Activated CD8-positive, alpha-beta T cell treated with anti-CD3 and anti-CD28 coated beads for 36 hours (primary cell): Measurements from ENCODE around the gene LIPH. TPM values are rescaled to one million over a fixed set of nuclear protein-coding genes. Genes with fewer than 3 reads are reported as not detected.

Experiments
- ATAC-seq: fragments of 200-7000 bp; cut with Tn5 transposase; one replicate; pipeline ENCODE4 v1.10.0; 2021; ENCODE audit warnings: mild to moderate bottlenecking, moderate library complexity
- CTCF ChIA-PET: fragments of 350-600 bp; sonication (Branson Sonifier 250); formaldehyde crosslinking; loops from one replicate; lab custom pipeline; 2021; ENCODE audit warnings: antibody characterized with exemption; lab: Charles Lee
- POLR2A ChIA-PET: fragments of 350-600 bp; sonication (Branson Sonifier 250); formaldehyde crosslinking; loops from one replicate; lab custom pipeline; 2021; ENCODE audit warnings: antibody characterized with exemption; lab: Charles Lee
- DNase-seq: peaks from one replicate; pipeline ENCODE4 v3.0.0-alpha.2; 2020
- H3K27ac Mint-ChIP-seq: one replicate; pipeline ENCODE4 v1.8.0; 2021; ENCODE audit warnings: mild to moderate bottlenecking, mixed read lengths
- H3K27me3 Mint-ChIP-seq: one replicate; pipeline ENCODE4 v1.8.0; 2021; ENCODE audit warnings: mixed read lengths
- H3K36me3 Mint-ChIP-seq: one replicate; pipeline ENCODE4 v1.8.0; 2021; ENCODE audit warnings: low read depth, mixed read lengths
- H3K4me1 Mint-ChIP-seq: one replicate; pipeline ENCODE4 v1.8.0; 2021; ENCODE audit warnings: low read depth, mixed read lengths
- H3K4me3 Mint-ChIP-seq: one replicate; pipeline ENCODE4 v1.8.0; 2021; ENCODE audit warnings: mild to moderate bottlenecking, moderate library complexity, mixed read lengths
- H3K9me3 Mint-ChIP-seq: one replicate; pipeline ENCODE4 v1.8.0; 2021; ENCODE audit warnings: mixed read lengths
- intact Hi-C: fragments of 100-400 bp; cut with micrococcal nuclease; formaldehyde crosslinking; loops from one replicate; pipeline ENCODE4 v1.10.0; 2022
- total RNA-seq, 2 experiments: library from RNA; stranded (reverse); gene quantifications; one replicate each; pipeline ENCODE4 v1.2.3, GENCODE V29; 2021
- TF ChIP-seq, protein P1 (sequence below): fragments of 200-600 bp; IDR thresholded peaks from one replicate; pipeline ENCODE4 v1.8.0; 2022; ENCODE audit warnings: antibody characterized with exemption, mild to moderate bottlenecking

LIPH gene
- total RNA-seq, 2 experiments from 2014 or later: not detected

- TF ChIP-seq, protein P1, sequence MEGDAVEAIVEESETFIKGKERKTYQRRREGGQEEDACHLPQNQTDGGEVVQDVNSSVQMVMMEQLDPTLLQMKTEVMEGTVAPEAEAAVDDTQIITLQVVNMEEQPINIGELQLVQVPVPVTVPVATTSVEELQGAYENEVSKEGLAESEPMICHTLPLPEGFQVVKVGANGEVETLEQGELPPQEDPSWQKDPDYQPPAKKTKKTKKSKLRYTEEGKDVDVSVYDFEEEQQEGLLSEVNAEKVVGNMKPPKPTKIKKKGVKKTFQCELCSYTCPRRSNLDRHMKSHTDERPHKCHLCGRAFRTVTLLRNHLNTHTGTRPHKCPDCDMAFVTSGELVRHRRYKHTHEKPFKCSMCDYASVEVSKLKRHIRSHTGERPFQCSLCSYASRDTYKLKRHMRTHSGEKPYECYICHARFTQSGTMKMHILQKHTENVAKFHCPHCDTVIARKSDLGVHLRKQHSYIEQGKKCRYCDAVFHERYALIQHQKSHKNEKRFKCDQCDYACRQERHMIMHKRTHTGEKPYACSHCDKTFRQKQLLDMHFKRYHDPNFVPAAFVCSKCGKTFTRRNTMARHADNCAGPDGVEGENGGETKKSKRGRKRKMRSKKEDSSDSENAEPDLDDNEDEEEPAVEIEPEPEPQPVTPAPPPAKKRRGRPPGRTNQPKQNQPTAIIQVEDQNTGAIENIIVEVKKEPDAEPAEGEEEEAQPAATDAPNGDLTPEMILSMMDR: no peak
- CTCF ChIA-PET: interaction anchor here (1.5 kb wide), 1 partner anchor 47 kb away, joined by 3 read pairs; no protein-coding TSS in a partner anchor
- POLR2A ChIA-PET: no interaction called here
- Mint-ChIP-seq H3K27ac (no peak overlapping the region), H3K36me3 (no peaks in the 10 kb centered on the region), H3K4me3 (no peak overlapping the region), H3K4me1 (no peaks in the 10 kb centered on the region), H3K27me3 (peaks cover 7% of the 10 kb centered on the region), H3K9me3 (no peaks in the 10 kb centered on the region)
- DNase-seq (no peak), ATAC-seq (no peak)
- intact Hi-C loops: no loop called here
Observed at GRCh38 chr3:185527364-185527763, 25.0 kb downstream of the LIPH start.

DNA sequence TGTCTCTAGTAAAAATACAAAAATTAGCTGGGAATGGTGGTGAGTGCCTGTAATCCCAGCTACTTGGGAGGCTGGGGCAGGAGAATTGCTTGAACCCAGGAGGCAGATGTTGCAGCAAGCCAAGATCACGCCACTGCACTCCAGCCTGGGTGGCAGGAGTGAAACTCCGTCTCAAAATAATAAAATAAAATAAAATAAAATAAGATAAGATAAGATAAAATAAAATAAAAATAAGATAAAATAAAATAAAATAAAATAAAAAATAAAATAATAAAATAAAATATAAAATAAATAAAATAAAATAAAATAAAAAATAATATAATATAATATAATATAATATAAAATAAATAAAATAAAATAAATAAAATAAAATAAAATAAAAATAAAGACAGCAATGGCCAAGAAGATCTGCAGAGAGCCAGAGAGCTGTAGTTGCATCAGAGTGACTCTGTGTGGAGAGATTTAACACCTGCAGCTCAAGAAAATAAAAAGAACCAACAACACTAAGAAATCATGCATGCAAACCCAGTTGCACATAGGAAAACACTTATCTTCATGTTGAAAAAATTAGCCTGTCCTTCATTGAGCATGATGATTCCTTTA lies 25.9 kb downstream of the LIPH start:
- no peak overlapping the region for H3K27ac Mint-ChIP-seq
- no peak for DNase-seq
- no peak for ATAC-seq
- H3K4me3 Mint-ChIP-seq: no peak overlapping the region
- H3K27me3 Mint-ChIP-seq: peaks cover 11% of the 10 kb centered on the region
- intact Hi-C loops: no loop called here
- ChIA-PET CTCF (interaction anchor here (1.5 kb wide), 1 partner anchor 48 kb away, joined by 3 read pairs; no protein-coding TSS in a partner anchor), POLR2A (interaction anchor here (0.6 kb wide), 1 partner anchor 1447 kb away, joined by 3 read pairs; no protein-coding TSS in a partner anchor)
- H3K9me3 Mint-ChIP-seq: no peaks in the 10 kb centered on the region
- no peaks in the 10 kb centered on the region for H3K4me1 Mint-ChIP-seq
- H3K36me3 Mint-ChIP-seq: no peaks in the 10 kb centered on the region
- TF ChIP-seq, protein P1: no peak

GRCh38 chr3:185521349-185522138 lies 30.8 kb downstream of the LIPH start:
- CTCF ChIA-PET: interaction anchor here (1.5 to 1.9 kb wide), 2 partner anchors 54 to 139 kb away, joined by 3 to 8 read pairs; no protein-coding TSS in a partner anchor
- POLR2A ChIA-PET: no interaction called here
- Mint-ChIP-seq H3K9me3 (no peaks in the 10 kb centered on the region), H3K4me3 (no peak overlapping the region), H3K27ac (no peak overlapping the region), H3K4me1 (no peaks in the 10 kb centered on the region), H3K36me3 (no peaks in the 10 kb centered on the region), H3K27me3 (peaks cover 9% of the 10 kb centered on the region)
- DNase-seq: no peak
- no peak for ATAC-seq
- TF ChIP-seq, protein P1: no peak
- intact Hi-C loops: no loop called here

- Mint-ChIP-seq H3K36me3 (no peaks in the 10 kb centered on the region), H3K9me3 (no peaks in the 10 kb centered on the region), H3K27ac (no peak overlapping the region), H3K4me1 (no peaks in the 10 kb centered on the region), H3K27me3 (peaks cover 12% of the 10 kb centered on the region), H3K4me3 (no peak overlapping the region)
- intact Hi-C loops: no loop called here
- TF ChIP-seq, protein P1: no peak
- no peak for ATAC-seq
- DNase-seq: no peak
- CTCF ChIA-PET: no interaction called here
- POLR2A ChIA-PET: interaction anchor here (0.6 kb wide), 1 partner anchor 744 kb away, joined by 3 read pairs; no protein-coding TSS in a partner anchor
Observed at GRCh38 chr3:185519021-185519420, 33.4 kb downstream of the LIPH start.
